Thoracic aorta (tissue), 2 donors: ENCODE data around the gene METTL18. TPM values are rescaled to one million over a fixed set of nuclear protein-coding genes. Genes with fewer than 3 reads are reported as not detected.

Source experiments
- ATAC-seq: fragments of 150-250 bp; one replicate; pipeline ENCODE4 v1.8.0; 2017; ENCODE audit warnings: low read depth; ENCODE audit not compliant: insufficient number of reproducible peaks, low FRiP score
- DNase-seq: peaks from one replicate; pipeline ENCODE4 v3.0.0-alpha.2; 2020; ENCODE audit warnings: low spot score
- H3K27ac ChIP-seq, 2 donors: fragments of 200-600 bp; sonication (generic); 1 replicate in 1 of 2; 2 replicates in 1 of 2; pipeline ENCODE4 v1.5.1; 2016; ENCODE audit warnings: mild to moderate bottlenecking in 2 of 2, moderate library complexity in 2 of 2
- H3K27me3 ChIP-seq: fragments of 200-600 bp; sonication (generic); replicated peaks from 2 replicates; pipeline ENCODE4 v1.6.0; 2016; ENCODE audit warnings: mild to moderate bottlenecking; ENCODE audit not compliant: insufficient read depth
- H3K36me3 ChIP-seq: fragments of 200-600 bp; sonication (generic); one replicate; pipeline ENCODE4 v1.5.1; 2016
- H3K4me1 ChIP-seq, 2 donors: fragments of 200-600 bp; sonication (generic); 1 replicate in 1 of 2; 2 replicates in 1 of 2; pipeline versions ENCODE4 v1.5.1 to v1.6.0; 2016; ENCODE audit warnings: low read depth in 2 of 2, mild to moderate bottlenecking in 1 of 2; ENCODE audit not compliant: control insufficient read depth in 1 of 2
- H3K4me3 ChIP-seq: fragments of 200-600 bp; sonication (generic); 2 replicates; pipeline ENCODE4 v1.5.1; 2016; ENCODE audit warnings: mild to moderate bottlenecking
- H3K9me3 ChIP-seq: fragments of 200-600 bp; sonication (generic); 2 replicates; pipeline ENCODE4 v1.5.1; 2016
- total RNA-seq, 2 donors: library from RNA; depleted of rRNA; stranded (reverse); fragments of >200 nt; gene quantifications; one replicate each; pipeline versions ENCODE4 v1.1.0 to v1.2.3, GENCODE V29; 2016
- TF ChIP-seq, protein P1 (sequence below): fragments of 200-600 bp; sonication (generic); IDR thresholded peaks from one replicate; pipeline ENCODE4 v1.5.1; 2019; ENCODE audit warnings: antibody characterized with exemption

The METTL18 gene
- total RNA-seq, 2 donors from 2014 or later = 6.8 to 13.0 TPM

DNA sequence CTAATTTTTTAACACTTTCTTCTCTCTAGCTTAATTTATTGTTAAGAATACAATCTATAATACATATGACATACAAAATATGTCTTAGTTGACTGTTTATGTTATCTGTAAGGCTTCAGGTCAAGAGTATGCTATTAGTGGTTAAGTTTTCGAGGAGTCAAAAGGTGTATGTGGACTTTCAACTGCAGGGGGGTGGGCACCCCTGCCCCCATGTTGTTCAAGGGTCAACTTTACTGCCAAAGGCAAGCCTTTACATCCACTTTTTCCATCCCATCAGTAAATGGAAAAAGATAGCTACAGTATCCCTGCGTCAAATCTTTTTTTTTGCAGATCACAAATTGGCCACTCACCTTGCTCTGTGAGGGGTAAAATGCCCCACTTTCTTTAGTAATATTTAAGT is 6.3 kb downstream of the METTL18 start:
- Histone ChIP-seq H3K27me3 (no peaks in the 10 kb centered on the region), H3K36me3 (no peaks in the 10 kb centered on the region), H3K4me1 (peaks cover 0 to 2% of the 10 kb centered on the region in 2 donors), H3K9me3 (no peaks in the 10 kb centered on the region), H3K4me3 (no peak overlapping the region), H3K27ac (no peak overlapping the region)
- TF ChIP-seq, protein P1, sequence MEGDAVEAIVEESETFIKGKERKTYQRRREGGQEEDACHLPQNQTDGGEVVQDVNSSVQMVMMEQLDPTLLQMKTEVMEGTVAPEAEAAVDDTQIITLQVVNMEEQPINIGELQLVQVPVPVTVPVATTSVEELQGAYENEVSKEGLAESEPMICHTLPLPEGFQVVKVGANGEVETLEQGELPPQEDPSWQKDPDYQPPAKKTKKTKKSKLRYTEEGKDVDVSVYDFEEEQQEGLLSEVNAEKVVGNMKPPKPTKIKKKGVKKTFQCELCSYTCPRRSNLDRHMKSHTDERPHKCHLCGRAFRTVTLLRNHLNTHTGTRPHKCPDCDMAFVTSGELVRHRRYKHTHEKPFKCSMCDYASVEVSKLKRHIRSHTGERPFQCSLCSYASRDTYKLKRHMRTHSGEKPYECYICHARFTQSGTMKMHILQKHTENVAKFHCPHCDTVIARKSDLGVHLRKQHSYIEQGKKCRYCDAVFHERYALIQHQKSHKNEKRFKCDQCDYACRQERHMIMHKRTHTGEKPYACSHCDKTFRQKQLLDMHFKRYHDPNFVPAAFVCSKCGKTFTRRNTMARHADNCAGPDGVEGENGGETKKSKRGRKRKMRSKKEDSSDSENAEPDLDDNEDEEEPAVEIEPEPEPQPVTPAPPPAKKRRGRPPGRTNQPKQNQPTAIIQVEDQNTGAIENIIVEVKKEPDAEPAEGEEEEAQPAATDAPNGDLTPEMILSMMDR = no peak
- ATAC-seq (no peak), DNase-seq (no peak)

DNA sequence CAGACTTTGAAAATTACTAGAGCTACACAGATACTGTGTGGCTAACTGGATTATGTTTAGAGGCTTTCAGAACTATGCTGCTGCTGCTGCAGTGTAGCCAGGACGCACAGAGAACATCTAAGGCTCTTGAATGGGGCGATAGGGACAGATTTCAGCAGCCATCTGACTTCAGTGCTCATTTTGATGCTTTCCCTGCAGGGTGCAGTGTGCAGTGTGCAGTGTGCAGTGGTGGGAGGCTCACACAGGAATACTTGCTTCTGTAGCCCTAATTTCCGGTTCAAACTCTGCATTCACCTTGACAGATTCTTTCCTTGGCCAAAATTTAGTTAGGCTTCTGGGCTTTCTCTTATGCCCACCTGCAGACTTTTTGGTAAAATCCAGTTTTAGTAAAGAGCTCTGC is 7.7 kb downstream of the METTL18 start:
- no peaks in the 10 kb centered on the region for H3K36me3 ChIP-seq
- ATAC-seq = no peak

DNA sequence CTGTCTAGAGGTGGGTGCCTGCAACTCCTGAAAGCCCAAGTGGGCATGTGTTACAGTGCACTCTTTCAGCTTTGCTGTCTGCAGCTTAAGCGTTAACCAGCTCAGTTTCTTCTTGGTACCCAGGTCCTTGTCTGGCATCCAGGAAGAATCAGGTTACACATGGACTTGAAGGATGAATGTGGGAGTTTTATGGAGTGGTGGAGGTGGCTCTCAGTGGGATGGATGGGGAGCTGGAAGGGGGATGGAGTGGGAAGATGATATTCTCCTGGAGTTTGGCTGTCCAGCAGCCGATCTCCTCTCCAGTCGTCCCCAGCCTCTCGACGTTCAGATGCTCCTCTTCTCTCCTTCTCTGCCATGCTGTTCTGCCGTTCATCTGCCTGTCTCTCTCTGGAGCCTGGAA is 9.4 kb downstream of the METTL18 start:
- no peak for DNase-seq
- TF ChIP-seq, protein P1 = no peak
- ATAC-seq = no peak
- Histone ChIP-seq H3K36me3 (no peaks in the 10 kb centered on the region), H3K4me1 (peaks cover 0 to 6% of the 10 kb centered on the region in 2 donors), H3K27ac (no peak overlapping the region), H3K27me3 (no peaks in the 10 kb centered on the region), H3K4me3 (no peak overlapping the region), H3K9me3 (no peaks in the 10 kb centered on the region)

More for the DNA sequence above, 7.7 kb downstream of the METTL18 start:
- no peak for DNase-seq
- Histone ChIP-seq H3K4me1 (no peaks in the 10 kb centered on the region), H3K4me3 (no peak overlapping the region), H3K9me3 (no peaks in the 10 kb centered on the region), H3K27ac (no peak overlapping the region), H3K27me3 (no peaks in the 10 kb centered on the region)
- TF ChIP-seq, protein P1 = no peak

DNA sequence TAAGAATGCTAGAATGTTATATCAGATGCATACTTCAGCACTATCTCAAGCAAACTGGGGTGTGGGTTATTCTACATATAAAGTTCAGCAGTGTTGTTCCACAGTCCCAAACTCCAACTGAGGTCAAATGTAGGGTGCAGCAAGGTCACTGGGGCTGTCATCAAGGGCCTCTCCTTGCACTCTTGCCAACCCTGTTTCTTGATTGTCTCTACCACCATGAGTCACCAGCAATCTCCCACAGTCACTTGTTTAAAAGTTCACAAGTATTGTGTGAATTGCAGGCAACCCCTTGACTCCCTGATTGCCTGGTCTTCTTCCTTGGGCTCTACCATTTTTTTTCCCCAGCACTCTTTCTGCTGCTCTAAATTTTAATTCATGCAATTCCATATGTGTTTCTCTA is 10.6 kb downstream of the METTL18 start:
- Histone ChIP-seq H3K36me3 (no peaks in the 10 kb centered on the region), H3K9me3 (no peaks in the 10 kb centered on the region), H3K27me3 (no peaks in the 10 kb centered on the region), H3K4me1 (peaks cover 4 to 18% of the 10 kb centered on the region in 2 donors), H3K4me3 (no peak overlapping the region), H3K27ac (no peak overlapping the region)
- ATAC-seq = no peak
- DNase-seq = no peak
- TF ChIP-seq, protein P1 = no peak

DNA sequence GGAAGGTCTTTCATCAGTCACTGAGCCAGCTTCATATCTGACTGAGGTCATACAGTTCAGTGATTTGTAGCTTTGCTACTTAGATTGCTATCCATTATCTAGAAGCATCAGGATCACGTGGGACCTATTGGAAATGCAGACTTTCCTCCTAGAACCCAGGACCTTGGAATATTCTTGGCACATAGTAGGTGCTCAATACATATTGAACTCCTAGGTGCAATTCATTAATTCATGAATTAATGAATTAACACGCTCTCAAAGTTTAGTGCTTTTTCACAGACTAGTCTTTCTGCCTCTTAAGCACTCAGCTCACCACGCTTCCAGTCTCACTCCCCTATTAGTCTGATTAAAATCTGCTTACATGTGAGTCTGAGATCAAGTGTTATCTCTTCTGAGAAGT is 12.1 kb downstream of the METTL18 start:
- ATAC-seq = no peak

More for the DNA sequence above, 12.1 kb downstream of the METTL18 start:
- no peaks in the 10 kb centered on the region for H3K9me3 ChIP-seq
- no peak for DNase-seq
- no peak overlapping the region for H3K27ac ChIP-seq
- H3K4me3 ChIP-seq = no peak overlapping the region
- H3K27me3 ChIP-seq = no peaks in the 10 kb centered on the region
- TF ChIP-seq, protein P1 = no peak
- H3K36me3 ChIP-seq = no peaks in the 10 kb centered on the region
- peaks cover 4 to 22% of the 10 kb centered on the region in 2 donors for H3K4me1 ChIP-seq
